Measurements from ENCODE around the gene CFAP141. TPM values are rescaled to one million over a fixed set of nuclear protein-coding genes. Genes with fewer than 3 reads are reported as not detected.

Gene CFAP141
- total and polyA plus RNA-seq, 2 of the 13 experiments (the other 11 are each of a cell fraction or from before 2014, with no cell fraction given) = not detected

DNA sequence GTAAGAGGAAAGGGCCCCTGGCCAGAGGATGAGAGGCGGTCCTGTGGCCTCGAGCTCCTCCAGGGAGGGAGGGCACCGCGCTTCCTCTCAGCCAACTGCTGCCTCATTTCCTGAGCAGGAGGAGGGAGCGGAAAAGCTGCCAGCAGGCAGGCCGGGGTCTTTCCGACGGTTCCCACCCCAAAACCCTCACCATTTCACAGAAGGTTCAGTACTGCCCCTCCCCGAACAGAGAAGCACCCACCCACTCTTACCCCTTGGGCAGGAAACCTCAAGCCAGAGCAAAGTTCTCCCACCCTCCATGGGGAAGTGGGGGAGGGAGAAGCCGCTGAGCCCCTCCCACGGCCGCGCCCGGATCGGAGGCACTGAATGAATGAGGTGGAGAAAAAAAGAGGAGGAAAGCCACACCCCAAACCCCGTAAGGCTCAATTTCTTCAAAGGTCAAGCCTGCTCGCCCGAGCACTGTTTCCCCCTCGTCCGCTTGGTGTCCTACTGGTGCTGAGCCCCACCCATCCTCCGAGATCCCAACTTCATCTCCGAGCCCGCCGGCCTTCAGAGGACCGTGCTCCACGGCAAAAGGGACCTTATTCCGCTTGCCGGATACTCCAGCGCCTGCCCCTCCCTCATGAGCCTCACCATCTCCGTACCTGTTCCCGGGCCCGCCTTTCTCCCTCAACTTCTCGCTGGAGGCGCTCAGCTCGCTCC is 23.6 kb downstream of the CFAP141 start (continued):
- TF ChIP-seq, protein P1, sequence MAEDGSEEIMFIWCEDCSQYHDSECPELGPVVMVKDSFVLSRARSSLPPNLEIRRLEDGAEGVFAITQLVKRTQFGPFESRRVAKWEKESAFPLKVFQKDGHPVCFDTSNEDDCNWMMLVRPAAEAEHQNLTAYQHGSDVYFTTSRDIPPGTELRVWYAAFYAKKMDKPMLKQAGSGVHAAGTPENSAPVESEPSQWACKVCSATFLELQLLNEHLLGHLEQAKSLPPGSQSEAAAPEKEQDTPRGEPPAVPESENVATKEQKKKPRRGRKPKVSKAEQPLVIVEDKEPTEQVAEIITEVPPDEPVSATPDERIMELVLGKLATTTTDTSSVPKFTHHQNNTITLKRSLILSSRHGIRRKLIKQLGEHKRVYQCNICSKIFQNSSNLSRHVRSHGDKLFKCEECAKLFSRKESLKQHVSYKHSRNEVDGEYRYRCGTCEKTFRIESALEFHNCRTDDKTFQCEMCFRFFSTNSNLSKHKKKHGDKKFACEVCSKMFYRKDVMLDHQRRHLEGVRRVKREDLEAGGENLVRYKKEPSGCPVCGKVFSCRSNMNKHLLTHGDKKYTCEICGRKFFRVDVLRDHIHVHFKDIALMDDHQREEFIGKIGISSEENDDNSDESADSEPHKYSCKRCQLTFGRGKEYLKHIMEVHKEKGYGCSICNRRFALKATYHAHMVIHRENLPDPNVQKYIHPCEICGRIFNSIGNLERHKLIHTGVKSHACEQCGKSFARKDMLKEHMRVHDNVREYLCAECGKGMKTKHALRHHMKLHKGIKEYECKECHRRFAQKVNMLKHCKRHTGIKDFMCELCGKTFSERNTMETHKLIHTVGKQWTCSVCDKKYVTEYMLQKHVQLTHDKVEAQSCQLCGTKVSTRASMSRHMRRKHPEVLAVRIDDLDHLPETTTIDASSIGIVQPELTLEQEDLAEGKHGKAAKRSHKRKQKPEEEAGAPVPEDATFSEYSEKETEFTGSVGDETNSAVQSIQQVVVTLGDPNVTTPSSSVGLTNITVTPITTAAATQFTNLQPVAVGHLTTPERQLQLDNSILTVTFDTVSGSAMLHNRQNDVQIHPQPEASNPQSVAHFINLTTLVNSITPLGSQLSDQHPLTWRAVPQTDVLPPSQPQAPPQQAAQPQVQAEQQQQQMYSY (CRISPR knock-in tag; IDR thresholded peaks at IDR 0.05) = no peak
- TF ChIP-seq ZGPAT (CRISPR knock-in tag; IDR thresholded peaks at IDR 0.05) (no peak), ZNF816 (CRISPR knock-in tag; IDR thresholded peaks at IDR 0.05; ENCODE audit: borderline replicate concordance) (no peak), AGO2 (optimal IDR thresholded peaks at IDR 0.05; ENCODE audit: low read depth, low read length) (peak; percentile 72), ETV5 (CRISPR knock-in tag; IDR thresholded peaks at IDR 0.05; ENCODE audit: borderline replicate concordance) (0 out of 2 replicates have a peak, but pooled peaks have one; percentile 39), ARID2 (CRISPR knock-in tag; IDR thresholded peaks at IDR 0.05; ENCODE audit: borderline replicate concordance) (peak; percentile 48; the same call in 1 of the 2 replicates), CBX2 (IDR thresholded peaks at IDR 0.05; ENCODE audit: low read depth, low read length) (no peak), CBX2 (CRISPR knock-in tag; IDR thresholded peaks at IDR 0.05; ENCODE audit: low read depth) (no peak), SALL2 (CRISPR knock-in tag; IDR thresholded peaks at IDR 0.05) (no peak), ZKSCAN1 (IDR thresholded peaks at IDR 0.05; ENCODE audit: low read length) (no peak), ZNF451 (CRISPR knock-in tag; IDR thresholded peaks at IDR 0.05) (no peak), AFF4 (CRISPR knock-in tag; IDR thresholded peaks at IDR 0.05) (no peak), ZBTB21 (CRISPR knock-in tag; IDR thresholded peaks at IDR 0.05) (no peak), GZF1 (CRISPR knock-in tag; IDR thresholded peaks at IDR 0.05) (no peak; the same call in 1 of the 2 replicates)
- TF ChIP-seq, protein P2, sequence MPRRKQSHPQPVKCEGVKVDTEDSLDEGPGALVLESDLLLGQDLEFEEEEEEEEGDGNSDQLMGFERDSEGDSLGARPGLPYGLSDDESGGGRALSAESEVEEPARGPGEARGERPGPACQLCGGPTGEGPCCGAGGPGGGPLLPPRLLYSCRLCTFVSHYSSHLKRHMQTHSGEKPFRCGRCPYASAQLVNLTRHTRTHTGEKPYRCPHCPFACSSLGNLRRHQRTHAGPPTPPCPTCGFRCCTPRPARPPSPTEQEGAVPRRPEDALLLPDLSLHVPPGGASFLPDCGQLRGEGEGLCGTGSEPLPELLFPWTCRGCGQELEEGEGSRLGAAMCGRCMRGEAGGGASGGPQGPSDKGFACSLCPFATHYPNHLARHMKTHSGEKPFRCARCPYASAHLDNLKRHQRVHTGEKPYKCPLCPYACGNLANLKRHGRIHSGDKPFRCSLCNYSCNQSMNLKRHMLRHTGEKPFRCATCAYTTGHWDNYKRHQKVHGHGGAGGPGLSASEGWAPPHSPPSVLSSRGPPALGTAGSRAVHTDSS (CRISPR knock-in tag; conservative IDR thresholded peaks at IDR 0.05) = no peak
- TF ChIP-seq, protein P3, sequence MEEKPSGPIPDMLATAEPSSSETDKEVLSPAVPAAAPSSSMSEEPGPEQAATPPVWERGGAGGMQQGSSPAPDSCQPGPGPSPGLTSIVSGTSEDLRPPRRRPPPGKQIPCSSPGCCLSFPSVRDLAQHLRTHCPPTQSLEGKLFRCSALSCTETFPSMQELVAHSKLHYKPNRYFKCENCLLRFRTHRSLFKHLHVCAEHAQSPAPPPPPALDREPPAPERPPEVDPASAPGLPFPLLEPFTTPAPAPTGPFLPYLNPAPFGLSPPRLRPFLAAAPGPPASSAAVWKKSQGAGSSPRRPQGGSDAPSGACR (CRISPR knock-in tag; IDR thresholded peaks at IDR 0.05) = peak; percentile 8; the same call in 1 of the 2 replicates

All from HepG2 (cell line).